Measurements from ENCODE around the gene MTERF4.

DNA sequence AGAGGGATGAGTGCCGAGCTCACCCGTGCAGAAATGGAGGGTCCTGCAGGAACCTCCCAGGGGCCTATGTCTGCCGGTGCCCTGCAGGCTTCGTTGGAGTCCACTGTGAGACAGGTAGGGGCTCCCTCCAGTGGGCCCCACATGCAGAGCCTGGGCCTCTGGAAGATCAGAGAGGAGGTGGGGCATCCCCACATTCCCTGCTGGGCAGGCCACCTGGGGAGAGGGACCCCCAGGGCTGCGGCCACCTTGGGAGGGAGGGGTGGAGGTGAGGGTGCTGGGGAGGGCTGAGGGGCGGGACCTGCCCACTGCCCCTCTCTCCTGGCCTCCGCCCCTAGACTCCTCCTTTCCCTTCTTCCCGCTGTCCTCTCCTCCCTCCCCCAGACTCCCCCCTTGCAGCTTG, 38.5 kb downstream of the MTERF4 start:
- no peak for TF ChIP-seq RAD21 (conservative IDR thresholded peaks at IDR 0.05)
- no peak for TF ChIP-seq CTCF (IDR thresholded peaks at IDR 0.05; ENCODE audit: poor library complexity, severe bottlenecking)
- TF ChIP-seq POLR2AphosphoS5 (IDR thresholded peaks at IDR 0.05): no peak
- TF ChIP-seq, protein P1, sequence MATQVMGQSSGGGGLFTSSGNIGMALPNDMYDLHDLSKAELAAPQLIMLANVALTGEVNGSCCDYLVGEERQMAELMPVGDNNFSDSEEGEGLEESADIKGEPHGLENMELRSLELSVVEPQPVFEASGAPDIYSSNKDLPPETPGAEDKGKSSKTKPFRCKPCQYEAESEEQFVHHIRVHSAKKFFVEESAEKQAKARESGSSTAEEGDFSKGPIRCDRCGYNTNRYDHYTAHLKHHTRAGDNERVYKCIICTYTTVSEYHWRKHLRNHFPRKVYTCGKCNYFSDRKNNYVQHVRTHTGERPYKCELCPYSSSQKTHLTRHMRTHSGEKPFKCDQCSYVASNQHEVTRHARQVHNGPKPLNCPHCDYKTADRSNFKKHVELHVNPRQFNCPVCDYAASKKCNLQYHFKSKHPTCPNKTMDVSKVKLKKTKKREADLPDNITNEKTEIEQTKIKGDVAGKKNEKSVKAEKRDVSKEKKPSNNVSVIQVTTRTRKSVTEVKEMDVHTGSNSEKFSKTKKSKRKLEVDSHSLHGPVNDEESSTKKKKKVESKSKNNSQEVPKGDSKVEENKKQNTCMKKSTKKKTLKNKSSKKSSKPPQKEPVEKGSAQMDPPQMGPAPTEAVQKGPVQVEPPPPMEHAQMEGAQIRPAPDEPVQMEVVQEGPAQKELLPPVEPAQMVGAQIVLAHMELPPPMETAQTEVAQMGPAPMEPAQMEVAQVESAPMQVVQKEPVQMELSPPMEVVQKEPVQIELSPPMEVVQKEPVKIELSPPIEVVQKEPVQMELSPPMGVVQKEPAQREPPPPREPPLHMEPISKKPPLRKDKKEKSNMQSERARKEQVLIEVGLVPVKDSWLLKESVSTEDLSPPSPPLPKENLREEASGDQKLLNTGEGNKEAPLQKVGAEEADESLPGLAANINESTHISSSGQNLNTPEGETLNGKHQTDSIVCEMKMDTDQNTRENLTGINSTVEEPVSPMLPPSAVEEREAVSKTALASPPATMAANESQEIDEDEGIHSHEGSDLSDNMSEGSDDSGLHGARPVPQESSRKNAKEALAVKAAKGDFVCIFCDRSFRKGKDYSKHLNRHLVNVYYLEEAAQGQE (IDR thresholded peaks at IDR 0.05; ENCODE audit: borderline replicate concordance): no peak
